H9 (cell line): ENCODE measurements around the gene SMS. TPM values are rescaled to one million over a fixed set of nuclear protein-coding genes. Genes with fewer than 3 reads are reported as not detected.

Experiments used
- DNase-seq: peaks from one replicate; pipeline ENCODE4 v3.0.0-alpha.2; 2017
- H2AFZ ChIP-seq: one replicate; pipeline ENCODE4 v1.6.1; 2013; ENCODE audit warnings: mild to moderate bottlenecking, low read length, control low read depth, moderate library complexity
- H2AK5ac ChIP-seq: 2 replicates; pipeline ENCODE4 v1.6.1; 2013; ENCODE audit warnings: low read length, control low read depth, mixed read lengths; ENCODE audit not compliant: insufficient read length
- H2BK120ac ChIP-seq: one replicate; pipeline ENCODE4 v1.6.1; 2013; ENCODE audit warnings: low read depth, mild to moderate bottlenecking, low read length, control low read depth, inconsistent platforms; ENCODE audit not compliant: poor library complexity, severe bottlenecking
- H2BK12ac ChIP-seq: 2 replicates; pipeline ENCODE4 v1.6.1; 2013; ENCODE audit warnings: low read length, control low read depth, mixed read lengths, low read depth; ENCODE audit not compliant: insufficient read length
- H2BK15ac ChIP-seq: 2 replicates; pipeline ENCODE4 v1.6.1; 2013; ENCODE audit warnings: low read depth, low read length, control low read depth
- H2BK20ac ChIP-seq: one replicate; pipeline ENCODE4 v1.6.1; 2013; ENCODE audit warnings: low read depth, mild to moderate bottlenecking, low read length, control low read depth, inconsistent platforms; ENCODE audit not compliant: poor library complexity, severe bottlenecking
- H2BK5ac ChIP-seq: 2 replicates; pipeline ENCODE4 v1.6.1; 2013; ENCODE audit warnings: low read length, control low read depth, mixed read lengths; ENCODE audit not compliant: insufficient read length
- H3K14ac ChIP-seq: 2 replicates; pipeline ENCODE4 v1.6.1; 2013; ENCODE audit warnings: low read length, control low read depth; ENCODE audit not compliant: insufficient read depth
- H3K18ac ChIP-seq: 2 replicates; pipeline ENCODE4 v1.6.1; 2013; ENCODE audit warnings: low read depth, mild to moderate bottlenecking, mixed read lengths, low read length, control low read depth; ENCODE audit not compliant: insufficient read length
- H3K23ac ChIP-seq: 2 replicates; pipeline ENCODE4 v1.6.1; 2013; ENCODE audit warnings: low read length, control low read depth, mixed read lengths, low read depth; ENCODE audit not compliant: insufficient read length
- H3K23me2 ChIP-seq: 2 replicates; pipeline ENCODE4 v1.6.1; 2013; ENCODE audit warnings: low read depth, mild to moderate bottlenecking, mixed read lengths, low read length, control low read depth; ENCODE audit not compliant: insufficient read length, poor library complexity, severe bottlenecking
- H3K27ac ChIP-seq: 2 replicates; pipeline ENCODE4 v1.5.1; 2013; ENCODE audit warnings: low read length, control low read depth, mixed read lengths, low read depth; ENCODE audit not compliant: insufficient read length
- H3K27me3 ChIP-seq: 2 replicates; pipeline ENCODE4 v1.6.1; 2013; ENCODE audit warnings: low read length, control low read depth, inconsistent platforms; ENCODE audit not compliant: insufficient read depth
- H3K4ac ChIP-seq: 2 replicates; pipeline ENCODE4 v1.6.1; 2013; ENCODE audit warnings: low read depth, mild to moderate bottlenecking, control low read depth, inconsistent platforms, low read length, moderate library complexity
- H3K4me1 ChIP-seq: 2 replicates; pipeline ENCODE4 v1.6.1; 2013; ENCODE audit warnings: low read length, control low read depth, inconsistent platforms; ENCODE audit not compliant: insufficient read depth
- H3K4me2 ChIP-seq: 2 replicates; pipeline ENCODE4 v1.6.1; 2013; ENCODE audit warnings: low read length, control low read depth, mixed read lengths; ENCODE audit not compliant: insufficient read length, insufficient read depth
- H3K56ac ChIP-seq: 2 replicates; pipeline ENCODE4 v1.6.1; 2013; ENCODE audit warnings: low read depth, mild to moderate bottlenecking, mixed read lengths, low read length, control low read depth; ENCODE audit not compliant: insufficient read length
- H3K79me1 ChIP-seq: 2 replicates; pipeline ENCODE4 v1.6.1; 2013; ENCODE audit warnings: low read depth, mild to moderate bottlenecking, moderate library complexity, low read length, control low read depth, inconsistent platforms; ENCODE audit not compliant: insufficient read depth, poor library complexity, severe bottlenecking
- H3K79me2 ChIP-seq: 2 replicates; pipeline ENCODE4 v1.6.1; 2013; ENCODE audit warnings: low read length, control low read depth, inconsistent platforms; ENCODE audit not compliant: insufficient read depth
- H3K9ac ChIP-seq: 2 replicates; pipeline ENCODE4 v1.6.1; 2013; ENCODE audit warnings: low read length, control low read depth, mixed read lengths; ENCODE audit not compliant: insufficient read length; ENCODE audit errors: extremely low read depth
- H3K9me3 ChIP-seq: one replicate; pipeline ENCODE4 v1.6.1; 2013; ENCODE audit warnings: low read depth, low read length, inconsistent platforms; ENCODE audit not compliant: control insufficient read depth
- H3T11ph ChIP-seq: one replicate; pipeline ENCODE4 v1.6.1; 2013; ENCODE audit warnings: mild to moderate bottlenecking, low read length, control low read depth, inconsistent platforms
- H4K20me1 ChIP-seq: one replicate; pipeline ENCODE4 v1.6.1; 2013; ENCODE audit not compliant: control insufficient read depth, insufficient read length, insufficient read depth
- H4K5ac ChIP-seq: 2 replicates; pipeline ENCODE4 v1.6.1; 2013; ENCODE audit warnings: low read depth, mild to moderate bottlenecking, mixed read lengths, low read length, control low read depth; ENCODE audit not compliant: insufficient read length
- H4K8ac ChIP-seq: replicated peaks from 2 replicates; pipeline ENCODE4 v1.6.1; 2013; ENCODE audit warnings: low read length, control low read depth, mixed read lengths, low read depth; ENCODE audit not compliant: insufficient read length
- H4K91ac ChIP-seq: 2 replicates; pipeline ENCODE4 v1.6.1; 2013; ENCODE audit warnings: low read depth, mild to moderate bottlenecking, moderate library complexity, mixed read lengths, low read length, control low read depth; ENCODE audit not compliant: insufficient read length
- H3K27ac Mint-ChIP-seq, 3 experiments: 2 replicates in 2 of 3; 3 replicates in 1 of 3; pipeline ENCODE4 v1.8.0; 2020 to 2021; ENCODE audit warnings: mixed read lengths in 3 of 3, mild to moderate bottlenecking in 1 of 3, moderate library complexity in 1 of 3
- H3K27me3 Mint-ChIP-seq: 2 replicates; pipeline ENCODE4 v1.8.0; 2021; ENCODE audit warnings: low read depth, mild to moderate bottlenecking, moderate library complexity, mixed read lengths
- H3K36me3 Mint-ChIP-seq, 3 experiments: 2 replicates in 2 of 3; 3 replicates in 1 of 3; pipeline ENCODE4 v1.8.0; 2020 to 2021; ENCODE audit warnings: low read depth in 3 of 3, mixed read lengths in 3 of 3; ENCODE audit not compliant: insufficient read depth in 1 of 3
- H3K4me1 Mint-ChIP-seq, 2 experiments: 2 replicates each; pipeline ENCODE4 v1.8.0; 2020; ENCODE audit warnings: mixed read lengths in 2 of 2
- H3K4me3 Mint-ChIP-seq, 2 experiments: 2 replicates in 1 of 2; 3 replicates in 1 of 2; pipeline ENCODE4 v1.8.0; 2020 to 2021; ENCODE audit warnings: mild to moderate bottlenecking in 2 of 2, mixed read lengths in 2 of 2, moderate library complexity in 1 of 2
- H3K9me3 Mint-ChIP-seq, 2 experiments: 2 replicates in 1 of 2; 3 replicates in 1 of 2; pipeline ENCODE4 v1.8.0; 2020; ENCODE audit warnings: mild to moderate bottlenecking in 2 of 2, mixed read lengths in 2 of 2, moderate library complexity in 1 of 2
- WGBS: extraction: QIAGEN DNeasy Blood & Tissue Kit; methylation state at CpG from one replicate; pipeline ENCODE4 v1.1.7; 2013; ENCODE audit warnings: missing lambda C conversion rate, low lambda C conversion rate, mixed read lengths; ENCODE audit not compliant: insufficient read length; ENCODE audit errors: extremely low coverage; 5-methylcytosine and 5-hydroxymethylcytosine counted together
- total RNA-seq: library from RNA; stranded (reverse); gene quantifications from 2 replicates; pipeline ENCODE4 v1.2.1, GENCODE V29; 2021
- TF ChIP-seq, protein P1 (sequence below): fragments of 200-600 bp; sonication (generic); conservative IDR thresholded peaks from 3 replicates; pipeline ENCODE4 v1.8.0; 2021; ENCODE audit warnings: antibody characterized with exemption, mild to moderate bottlenecking

The SMS gene
- total RNA-seq, 1 experiment from 2014 or later, result 415 TPM

DNA sequence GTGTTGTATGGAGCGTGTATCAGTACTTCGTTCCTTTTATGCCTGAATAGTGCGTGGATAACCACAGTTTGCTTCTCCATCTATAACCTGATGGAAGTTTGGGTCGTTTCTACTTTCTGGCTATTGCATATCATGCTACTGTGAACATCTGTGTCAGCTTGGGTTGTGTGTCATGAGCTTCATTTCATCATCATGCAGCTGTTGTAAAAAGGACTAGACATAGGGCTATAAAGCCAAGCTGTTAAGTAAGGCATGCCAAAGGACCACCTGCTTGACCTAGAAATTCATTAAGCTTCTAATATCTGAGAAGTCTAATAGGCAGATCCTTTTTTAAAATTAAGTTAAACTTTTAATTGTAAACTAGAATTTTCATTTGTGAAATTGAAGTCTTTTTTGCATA lies 18.4 kb downstream of the SMS start:
- Histone ChIP-seq H3K18ac (no peak overlapping the region), H4K5ac (no peak overlapping the region), H3K4me2 (no peak overlapping the region), H3K14ac (no peak overlapping the region), H3K23ac (no peak overlapping the region), H3K23me2 (no peaks in the 10 kb centered on the region), H3K56ac (no peak overlapping the region), H3K27me3 (no peaks in the 10 kb centered on the region), H3K9me3 (peaks cover 9% of the 10 kb centered on the region), H3K79me1 (peaks cover 3% of the 10 kb centered on the region), H3K9ac (no peak overlapping the region), H3K27ac (no peak overlapping the region), H4K91ac (no peak overlapping the region), H3K4me1 (peaks cover 10% of the 10 kb centered on the region; the same call in 1 of the 2 replicates), H2BK20ac (no peak overlapping the region), H2AK5ac (no peak overlapping the region), H2AFZ (no peak overlapping the region), H3T11ph (no peak overlapping the region), H4K20me1 (no peaks in the 10 kb centered on the region), H2BK15ac (0 out of 2 replicates have a peak overlapping the region, but pooled peaks have one; percentile 45), H4K8ac (no peak overlapping the region), H3K79me2 (peaks cover 86% of the 10 kb centered on the region), H3K4ac (no peak overlapping the region), H2BK5ac (no peak overlapping the region), H2BK120ac (no peak overlapping the region), H2BK12ac (no peak overlapping the region)
- Mint-ChIP-seq H3K27ac (no peak overlapping the region), H3K27me3 (no peaks in the 10 kb centered on the region), H3K9me3 (peaks cover 0 to 46% of the 10 kb centered on the region in 2 experiments; a peak in 3 of 5 replicates), H3K4me1 (peaks cover 66 to 72% of the 10 kb centered on the region in 2 experiments), H3K4me3 (no peak overlapping the region), H3K36me3 (peaks cover 13 to 41% (median 18%) of the 10 kb centered on the region in 3 experiments)
- no CpG with 5 or more reads among the region's 4 CpGs for WGBS
- TF ChIP-seq, protein P1, sequence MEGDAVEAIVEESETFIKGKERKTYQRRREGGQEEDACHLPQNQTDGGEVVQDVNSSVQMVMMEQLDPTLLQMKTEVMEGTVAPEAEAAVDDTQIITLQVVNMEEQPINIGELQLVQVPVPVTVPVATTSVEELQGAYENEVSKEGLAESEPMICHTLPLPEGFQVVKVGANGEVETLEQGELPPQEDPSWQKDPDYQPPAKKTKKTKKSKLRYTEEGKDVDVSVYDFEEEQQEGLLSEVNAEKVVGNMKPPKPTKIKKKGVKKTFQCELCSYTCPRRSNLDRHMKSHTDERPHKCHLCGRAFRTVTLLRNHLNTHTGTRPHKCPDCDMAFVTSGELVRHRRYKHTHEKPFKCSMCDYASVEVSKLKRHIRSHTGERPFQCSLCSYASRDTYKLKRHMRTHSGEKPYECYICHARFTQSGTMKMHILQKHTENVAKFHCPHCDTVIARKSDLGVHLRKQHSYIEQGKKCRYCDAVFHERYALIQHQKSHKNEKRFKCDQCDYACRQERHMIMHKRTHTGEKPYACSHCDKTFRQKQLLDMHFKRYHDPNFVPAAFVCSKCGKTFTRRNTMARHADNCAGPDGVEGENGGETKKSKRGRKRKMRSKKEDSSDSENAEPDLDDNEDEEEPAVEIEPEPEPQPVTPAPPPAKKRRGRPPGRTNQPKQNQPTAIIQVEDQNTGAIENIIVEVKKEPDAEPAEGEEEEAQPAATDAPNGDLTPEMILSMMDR, result no peak
- DNase-seq, result no peak
